Suprapubic skin (tissue), 4 donors: ENCODE measurements around the gene KLF13. TPM values are rescaled to one million over a fixed set of nuclear protein-coding genes. Genes with fewer than 3 reads are reported as not detected.

Experiments used
- DNase-seq, 2 donors: peaks; one replicate each; pipeline ENCODE4 v3.0.0-alpha.2; 2019; ENCODE audit warnings: low spot score in 2 of 2
- H3K27ac ChIP-seq: fragments of 200-600 bp; sonication (generic); one replicate; pipeline ENCODE4 v1.5.1; 2019
- H3K27me3 ChIP-seq: fragments of 200-600 bp; sonication (generic); one replicate; pipeline ENCODE4 v1.5.1; 2019
- H3K36me3 ChIP-seq: fragments of 200-600 bp; sonication (generic); one replicate; pipeline ENCODE4 v1.5.1; 2019
- H3K4me1 ChIP-seq: fragments of 200-600 bp; sonication (generic); one replicate; pipeline ENCODE4 v1.5.1; 2019
- H3K4me3 ChIP-seq: fragments of 200-600 bp; sonication (generic); one replicate; pipeline ENCODE4 v1.5.1; 2019; ENCODE audit warnings: mild to moderate bottlenecking
- H3K9me3 ChIP-seq: fragments of 200-600 bp; sonication (generic); one replicate; pipeline ENCODE4 v1.5.1; 2019
- EP300 ChIP-seq: sonication (generic); formaldehyde crosslinking; IDR thresholded peaks from one replicate; pipeline ENCODE4 v1.6.1; 2017; ENCODE audit warnings: antibody characterized with exemption
- POLR2A ChIP-seq, 2 donors: fragments of 450-650 bp; IDR thresholded peaks; one replicate each; pipeline ENCODE4 v1.6.1; 2017; ENCODE audit warnings: antibody characterized with exemption in 2 of 2, mild to moderate bottlenecking in 2 of 2, moderate library complexity in 2 of 2
- POLR2AphosphoS5 ChIP-seq, 3 donors: sonication (generic); formaldehyde crosslinking; IDR thresholded peaks; one replicate each; pipeline ENCODE4 v1.6.1; 2017; ENCODE audit warnings: antibody characterized with exemption in 3 of 3
- WGBS: methylation state at CpG from one replicate; pipeline ENCODE4 v1.1.5; 2018; 5-methylcytosine and 5-hydroxymethylcytosine counted together
- total RNA-seq, 4 donors: library from RNA; depleted of rRNA; stranded (reverse); fragments of >200 nt; gene quantifications; one replicate each; pipeline ENCODE4 v1.1.0, GENCODE V29; 2016
- TF ChIP-seq, protein P1 (sequence below), 2 donors: fragments of 200-600 bp in 1 of 2; fragments of 450-650 bp in 1 of 2; sonication (generic) in 1 of 2; IDR thresholded peaks; one replicate each; pipeline ENCODE4 v1.5.1; 2016 to 2019; ENCODE audit warnings: antibody characterized with exemption in 2 of 2, mild to moderate bottlenecking in 1 of 2, moderate library complexity in 1 of 2

Gene KLF13
- total RNA-seq, 4 donors from 2014 or later, result 141 to 162 (median 145) TPM

DNA sequence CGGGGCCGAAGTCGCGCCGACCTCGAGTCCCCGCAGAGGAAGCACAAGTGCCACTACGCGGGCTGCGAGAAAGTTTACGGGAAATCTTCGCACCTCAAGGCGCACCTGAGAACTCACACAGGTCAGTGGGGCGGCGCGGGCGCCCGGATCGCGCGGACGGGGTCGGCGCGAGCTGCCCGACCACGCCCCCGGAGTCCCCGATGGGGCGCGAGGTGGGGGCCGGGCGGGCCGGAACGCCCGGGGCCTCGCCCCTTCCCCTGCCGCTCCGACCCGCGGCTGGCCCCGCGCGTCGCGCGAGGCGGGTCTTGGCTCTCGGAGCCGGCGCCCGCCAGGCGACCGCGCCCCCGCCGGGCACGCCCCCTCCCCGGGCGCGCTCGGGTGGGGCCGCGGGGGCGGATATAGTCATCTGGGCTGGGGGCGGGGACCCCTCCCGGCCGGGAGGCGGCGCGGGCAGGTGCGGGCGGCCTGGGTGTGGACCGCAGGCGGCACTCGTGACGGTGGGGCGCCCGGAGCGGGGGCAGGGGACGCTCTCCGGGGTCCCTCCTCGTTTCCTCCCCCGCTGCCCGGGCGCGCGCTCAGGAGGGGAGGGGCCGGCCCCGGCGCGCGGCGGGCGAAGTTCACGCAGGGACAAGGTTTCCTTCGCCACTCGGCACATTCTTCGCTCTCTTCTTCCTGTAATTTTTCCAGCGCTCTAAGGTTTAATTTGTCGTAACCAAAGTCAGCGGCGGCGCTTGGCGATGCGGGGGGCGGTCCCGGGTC, 1.2 kb downstream of the KLF13 start:
- Histone ChIP-seq H3K36me3 (no peaks in the 10 kb centered on the region), H3K27me3 (no peaks in the 10 kb centered on the region), H3K9me3 (no peaks in the 10 kb centered on the region), H3K27ac (peak overlapping the region; percentile 99), H3K4me3 (peak overlapping the region; percentile 94), H3K4me1 (peaks cover 52% of the 10 kb centered on the region)
- peak in 1 of 2 donors; percentile 87 for DNase-seq
- peak; percentile 22 to 52 for TF ChIP-seq POLR2A (IDR thresholded peaks at IDR 0.05)
- TF ChIP-seq, protein P1, sequence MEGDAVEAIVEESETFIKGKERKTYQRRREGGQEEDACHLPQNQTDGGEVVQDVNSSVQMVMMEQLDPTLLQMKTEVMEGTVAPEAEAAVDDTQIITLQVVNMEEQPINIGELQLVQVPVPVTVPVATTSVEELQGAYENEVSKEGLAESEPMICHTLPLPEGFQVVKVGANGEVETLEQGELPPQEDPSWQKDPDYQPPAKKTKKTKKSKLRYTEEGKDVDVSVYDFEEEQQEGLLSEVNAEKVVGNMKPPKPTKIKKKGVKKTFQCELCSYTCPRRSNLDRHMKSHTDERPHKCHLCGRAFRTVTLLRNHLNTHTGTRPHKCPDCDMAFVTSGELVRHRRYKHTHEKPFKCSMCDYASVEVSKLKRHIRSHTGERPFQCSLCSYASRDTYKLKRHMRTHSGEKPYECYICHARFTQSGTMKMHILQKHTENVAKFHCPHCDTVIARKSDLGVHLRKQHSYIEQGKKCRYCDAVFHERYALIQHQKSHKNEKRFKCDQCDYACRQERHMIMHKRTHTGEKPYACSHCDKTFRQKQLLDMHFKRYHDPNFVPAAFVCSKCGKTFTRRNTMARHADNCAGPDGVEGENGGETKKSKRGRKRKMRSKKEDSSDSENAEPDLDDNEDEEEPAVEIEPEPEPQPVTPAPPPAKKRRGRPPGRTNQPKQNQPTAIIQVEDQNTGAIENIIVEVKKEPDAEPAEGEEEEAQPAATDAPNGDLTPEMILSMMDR (IDR thresholded peaks at IDR 0.05), result no peak
- no peak for TF ChIP-seq EP300
- TF ChIP-seq POLR2AphosphoS5 (IDR thresholded peaks at IDR 0.05), result peak in 2 of 3 donors; percentile 18 to 51
- WGBS, result 0% methylated on average over 15 of the region's 108 CpGs

DNA sequence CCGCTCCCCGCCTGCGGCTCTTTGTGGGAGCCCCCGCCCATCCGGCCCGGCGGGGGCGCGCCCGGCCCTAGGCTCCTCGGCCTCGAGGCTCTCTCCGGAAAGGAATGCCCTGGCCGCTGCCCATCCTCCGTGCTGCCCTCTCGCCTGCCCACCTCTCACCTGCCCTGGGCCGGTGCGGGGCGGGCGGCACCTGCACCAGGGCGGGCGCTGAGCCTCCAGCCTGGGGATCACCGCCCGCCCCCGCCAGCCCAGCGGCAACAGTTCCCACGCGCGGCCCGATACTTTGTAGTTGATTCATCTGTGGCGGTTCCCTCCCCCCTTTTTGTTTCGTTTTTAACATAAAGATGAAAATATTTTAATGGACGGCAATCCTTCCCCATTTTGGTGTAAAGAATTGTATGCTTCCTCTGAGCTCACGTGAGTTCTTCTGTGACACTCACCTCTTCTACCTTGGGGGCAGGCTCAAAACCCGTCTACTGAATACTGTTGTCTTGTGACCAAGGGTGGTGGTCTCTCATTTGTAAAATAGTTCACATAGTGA, 1.9 kb downstream of the KLF13 start:
- peaks cover 59% of the 10 kb centered on the region for H3K4me1 ChIP-seq
- H3K27ac ChIP-seq, result peak overlapping the region; percentile 99
- H3K4me3 ChIP-seq, result peak overlapping the region; percentile 94
- no peaks in the 10 kb centered on the region for H3K9me3 ChIP-seq
- H3K27me3 ChIP-seq, result no peaks in the 10 kb centered on the region
- H3K36me3 ChIP-seq, result no peaks in the 10 kb centered on the region
- under 1% methylated on average over 19 of the region's 35 CpGs for WGBS
- TF ChIP-seq POLR2A (IDR thresholded peaks at IDR 0.05) (no peak), POLR2AphosphoS5 (IDR thresholded peaks at IDR 0.05) (no peak), EP300 (no peak)
- TF ChIP-seq, protein P1 (IDR thresholded peaks at IDR 0.05), result no peak
- DNase-seq, result no peak

- no peaks in the 10 kb centered on the region for H3K36me3 ChIP-seq
- peak overlapping the region; percentile 94 for H3K4me3 ChIP-seq
- 4% methylated on average over 21 of the region's 29 CpGs for WGBS
- no peak for DNase-seq
- TF ChIP-seq POLR2A (IDR thresholded peaks at IDR 0.05), result no peak
- TF ChIP-seq, protein P1 (IDR thresholded peaks at IDR 0.05), result no peak
- no peak for TF ChIP-seq EP300
- no peak for TF ChIP-seq POLR2AphosphoS5 (IDR thresholded peaks at IDR 0.05)
- H3K4me1 ChIP-seq, result peaks cover 65% of the 10 kb centered on the region
- no peaks in the 10 kb centered on the region for H3K27me3 ChIP-seq
- H3K27ac ChIP-seq, result peak overlapping the region; percentile 99
- H3K9me3 ChIP-seq, result no peaks in the 10 kb centered on the region
These were observed 2.5 kb downstream of the KLF13 start for GRCh38 chr15:31328969-31329639.

DNA sequence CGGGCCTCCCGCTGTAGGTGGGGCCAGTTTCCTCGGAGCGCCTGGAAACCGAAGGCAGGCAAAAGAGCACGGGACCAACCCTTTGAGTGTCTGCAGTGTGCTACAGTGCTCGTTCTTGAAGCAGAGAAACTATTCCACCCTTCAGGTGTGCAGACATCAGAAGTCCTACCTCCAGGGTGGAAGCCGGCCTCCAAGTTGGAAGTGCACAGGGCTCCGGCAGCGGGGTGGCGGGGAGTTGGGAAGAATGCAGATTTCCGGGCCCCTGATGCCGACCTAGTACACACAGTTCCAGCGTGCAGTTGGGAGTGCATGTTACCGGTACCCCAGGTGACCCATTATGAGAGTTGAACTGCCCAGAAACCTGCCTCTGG, 3.0 kb downstream of the KLF13 start:
- 41% methylated on average over 9 of the region's 15 CpGs for WGBS
- Histone ChIP-seq H3K27ac (peak overlapping the region; percentile 99), H3K4me1 (peaks cover 69% of the 10 kb centered on the region), H3K27me3 (no peaks in the 10 kb centered on the region), H3K4me3 (peak overlapping the region; percentile 94), H3K9me3 (no peaks in the 10 kb centered on the region), H3K36me3 (no peaks in the 10 kb centered on the region)
- DNase-seq, result no peak
- TF ChIP-seq, protein P1 (IDR thresholded peaks at IDR 0.05), result no peak
- TF ChIP-seq EP300 (no peak), POLR2AphosphoS5 (IDR thresholded peaks at IDR 0.05) (no peak), POLR2A (IDR thresholded peaks at IDR 0.05) (no peak)
